Activated T-cell treated with anti-CD3 and anti-CD28 coated beads for 4 hours (primary cell): ENCODE results near the gene KCNQ5.
"Not testable (repeated sequence)": the region's sequence is repeated elsewhere in the genome, so short reads cannot be mapped to it uniquely, and the experiment has no call there.

Experiments
- DNase-seq: peaks from one replicate; pipeline ENCODE4 v3.0.0-alpha.2; 2020

Gene KCNQ5

DNA sequence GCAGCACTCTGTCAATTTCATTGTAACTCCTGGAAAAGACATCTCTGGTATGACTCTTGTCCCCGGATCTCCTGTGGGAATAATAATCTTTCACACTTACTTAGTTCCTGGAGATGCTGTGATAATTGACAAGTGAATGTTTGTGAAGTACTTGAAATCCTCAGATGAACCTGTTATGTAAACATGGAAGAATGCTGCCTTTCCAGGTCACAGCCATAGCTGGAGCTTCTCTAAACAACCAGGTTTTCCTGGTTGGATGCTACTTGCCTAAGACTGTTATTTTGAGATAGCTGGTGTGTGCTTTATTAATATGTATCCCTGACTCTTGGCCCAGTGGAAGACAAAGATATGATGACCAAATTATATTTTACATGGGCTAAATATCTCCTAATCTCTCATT, 228.6 kb downstream of the KCNQ5 start:
- no peak for DNase-seq

DNA sequence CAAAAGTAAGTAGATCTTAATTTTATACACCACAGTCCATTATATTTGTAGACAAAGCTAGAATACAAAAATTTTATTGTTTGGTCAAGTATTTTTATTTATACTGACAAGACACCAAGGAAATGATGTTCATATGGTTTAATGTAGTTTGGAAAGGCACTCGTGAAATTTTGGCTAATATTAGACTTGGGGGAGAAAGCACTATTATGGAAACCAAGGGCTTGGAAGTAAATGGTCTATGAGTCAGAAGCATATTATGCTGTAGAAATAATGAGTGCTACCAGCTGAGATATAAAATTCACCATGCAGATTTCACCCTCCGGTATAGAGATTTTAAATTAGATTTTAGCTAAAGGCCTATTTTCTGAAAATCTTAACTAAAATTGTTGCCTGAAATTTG, 233.6 kb downstream of the KCNQ5 start:
- no peak for DNase-seq

DNA sequence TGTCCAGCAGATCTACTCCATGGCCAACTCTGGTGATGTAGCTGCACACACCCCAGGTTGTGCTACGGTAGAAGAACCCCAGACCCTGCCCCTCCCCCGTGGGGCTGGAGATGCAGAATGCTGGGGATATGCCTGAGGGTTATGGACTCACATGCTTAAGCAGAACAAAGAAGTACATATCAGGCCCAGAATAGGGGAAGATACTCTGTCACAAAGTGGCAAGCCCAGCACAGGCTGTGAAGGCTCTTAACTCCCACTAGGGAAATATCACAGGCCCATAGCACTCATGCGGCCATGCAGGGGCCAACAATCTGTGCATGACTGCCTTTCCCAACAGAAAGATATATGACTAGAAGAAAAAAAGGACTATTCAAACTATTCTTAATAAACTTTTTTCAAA, 234.9 kb downstream of the KCNQ5 start:
- DNase-seq: no peak

DNA sequence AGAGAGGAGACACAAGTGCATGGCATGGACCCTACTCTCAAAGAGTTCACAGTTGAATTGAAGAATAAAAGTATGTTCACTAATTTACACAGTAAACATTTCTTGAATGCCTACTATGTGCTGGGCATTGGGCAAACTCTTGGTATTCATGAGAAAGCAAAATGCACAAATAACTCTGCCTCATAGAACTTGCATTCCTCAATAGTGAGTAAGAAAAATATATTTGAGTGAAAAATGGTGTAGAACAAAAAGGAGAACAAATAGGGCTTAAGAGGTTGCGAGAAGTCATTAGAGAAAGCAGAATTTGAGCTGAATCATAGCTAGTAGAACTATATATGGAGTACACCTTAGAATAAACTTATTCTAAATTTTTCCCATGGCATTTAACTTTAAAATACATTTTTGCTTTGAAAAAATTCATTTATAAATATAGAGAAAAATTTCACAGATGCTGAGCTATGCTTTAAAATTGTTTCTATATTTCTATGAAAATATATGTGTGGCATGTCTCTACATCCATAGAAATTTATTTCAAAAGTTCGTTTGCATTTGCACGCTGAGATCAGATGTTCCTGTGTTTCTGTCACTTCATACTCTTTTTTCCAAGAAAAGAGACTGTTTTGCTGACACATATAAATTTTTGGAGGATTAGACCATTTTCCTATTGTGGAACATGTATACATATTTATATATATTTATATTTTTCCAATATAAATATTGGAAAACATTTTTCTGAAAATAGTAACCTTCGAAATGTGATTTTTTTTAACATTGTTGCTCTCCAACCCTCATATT, 236.1 kb downstream of the KCNQ5 start:
- DNase-seq: no peak

DNA sequence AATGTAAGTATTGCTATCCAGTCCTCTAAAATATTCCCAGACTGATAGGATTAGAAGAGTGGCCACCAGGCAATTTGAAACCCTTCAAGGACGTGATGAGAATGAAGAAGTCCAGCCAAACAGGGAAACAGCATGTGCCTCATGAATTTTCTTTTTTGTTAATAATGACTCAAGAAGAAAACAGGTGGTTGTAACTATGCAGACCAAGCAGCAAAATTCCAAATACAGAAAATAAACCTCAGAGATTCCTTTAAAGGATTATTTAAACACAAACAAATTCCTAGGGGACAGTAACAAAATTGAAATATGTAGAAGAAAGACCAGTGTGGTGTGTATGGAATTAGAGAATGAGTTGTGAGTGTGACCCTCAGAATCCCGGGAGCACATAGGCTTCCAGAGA, 239.2 kb downstream of the KCNQ5 start:
- DNase-seq: no peak

DNA sequence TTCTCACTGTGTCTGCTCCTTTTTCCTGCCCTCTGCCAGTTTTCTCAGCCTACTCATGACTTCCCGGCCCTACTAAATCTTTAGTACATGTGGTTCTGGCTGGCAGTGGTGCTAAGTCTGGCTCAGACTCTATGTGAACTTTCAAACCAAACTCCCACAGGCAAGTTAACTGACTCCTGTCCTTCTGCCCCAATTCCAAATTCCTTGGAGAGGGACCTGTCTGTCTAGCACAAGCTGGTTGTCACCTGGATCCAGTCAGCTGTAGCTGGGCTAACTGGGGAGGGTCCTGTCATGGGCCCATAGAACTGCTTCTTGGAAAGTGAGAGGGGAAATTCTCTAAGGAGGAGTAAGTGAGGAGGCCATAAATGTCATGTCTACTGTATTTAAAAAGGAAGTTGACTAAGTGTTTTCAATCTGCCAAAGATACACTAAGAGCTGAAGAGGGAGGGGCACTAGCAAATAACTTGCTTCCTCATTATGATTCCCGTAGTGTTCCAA, 240.1 kb downstream of the KCNQ5 start:
- DNase-seq: no peak

DNA sequence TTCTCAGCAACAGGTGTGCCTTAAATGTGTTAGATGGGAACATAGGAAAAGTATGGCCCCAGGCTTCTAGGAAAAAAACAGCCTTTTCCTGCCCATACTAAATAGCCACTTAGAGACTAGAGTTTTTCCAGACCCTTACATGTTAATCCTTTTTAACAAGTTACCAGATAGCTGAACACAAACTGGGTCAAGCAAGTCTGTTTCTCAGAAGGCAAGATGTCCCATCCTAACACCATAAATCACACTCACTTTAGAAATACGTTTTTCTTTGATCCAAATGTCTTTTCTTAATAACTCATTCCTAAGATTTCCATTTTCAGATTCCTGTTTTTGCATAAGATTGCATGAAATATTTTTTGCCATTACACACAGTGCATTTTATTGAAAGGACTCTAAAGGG, 241.3 kb downstream of the KCNQ5 start:
- DNase-seq: no peak

DNA sequence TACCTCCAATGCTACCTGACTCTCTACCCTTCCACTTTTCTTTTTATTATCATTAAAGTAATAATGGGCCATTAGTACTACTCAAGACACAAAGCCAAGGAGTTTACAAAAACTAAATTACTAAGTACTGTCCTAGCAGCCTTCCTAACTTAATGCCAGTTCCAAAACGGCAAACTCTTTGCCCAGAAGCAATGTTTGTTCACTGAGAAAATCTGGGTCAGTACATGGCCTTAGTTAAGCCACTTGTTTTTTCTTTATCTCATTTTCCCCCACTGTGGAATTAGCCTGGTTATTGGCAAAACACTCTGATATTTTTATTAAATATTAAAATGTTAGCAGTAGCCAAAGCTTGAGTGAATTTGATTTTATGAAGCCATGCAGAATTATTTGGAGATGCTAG, 242.4 kb downstream of the KCNQ5 start:
- no peak for DNase-seq

DNA sequence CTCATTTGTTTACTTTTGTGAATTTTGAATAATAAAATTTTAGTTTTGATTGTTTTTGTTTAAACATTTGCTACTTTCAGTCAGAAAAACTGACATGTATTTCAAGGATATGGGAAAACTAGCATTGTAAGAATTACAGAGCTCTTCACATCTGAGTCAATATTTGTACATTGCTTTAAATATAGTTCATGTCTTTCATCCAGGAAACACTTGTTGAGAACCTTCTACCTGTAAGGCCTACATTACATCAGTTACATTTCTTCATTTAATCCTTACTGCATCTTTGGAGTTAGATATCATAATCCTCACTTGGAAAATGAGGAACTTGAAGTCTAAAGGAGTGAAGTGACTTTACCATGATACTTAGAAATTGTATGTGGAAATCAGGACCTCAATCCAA, 242.9 kb downstream of the KCNQ5 start:
- no peak for DNase-seq

DNA sequence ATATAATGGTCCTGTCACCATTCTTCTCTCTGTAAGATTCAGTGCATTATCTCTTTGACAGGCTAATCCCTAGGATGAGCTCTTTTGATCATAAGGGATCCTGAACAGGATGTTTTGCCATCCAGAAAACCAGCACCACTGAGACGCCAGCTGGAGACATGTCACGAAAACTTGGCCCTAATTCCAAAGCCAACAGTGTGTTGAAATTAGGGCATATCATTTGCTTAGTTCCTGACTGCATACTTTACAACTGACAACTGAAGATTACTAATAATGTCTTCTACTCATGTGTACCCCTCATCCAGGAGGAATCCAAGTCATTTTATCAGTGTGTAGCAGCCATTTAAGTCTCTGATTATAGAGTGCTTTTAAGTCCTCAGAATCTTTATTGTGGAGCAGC, 243.6 kb downstream of the KCNQ5 start:
- DNase-seq: no peak

DNA sequence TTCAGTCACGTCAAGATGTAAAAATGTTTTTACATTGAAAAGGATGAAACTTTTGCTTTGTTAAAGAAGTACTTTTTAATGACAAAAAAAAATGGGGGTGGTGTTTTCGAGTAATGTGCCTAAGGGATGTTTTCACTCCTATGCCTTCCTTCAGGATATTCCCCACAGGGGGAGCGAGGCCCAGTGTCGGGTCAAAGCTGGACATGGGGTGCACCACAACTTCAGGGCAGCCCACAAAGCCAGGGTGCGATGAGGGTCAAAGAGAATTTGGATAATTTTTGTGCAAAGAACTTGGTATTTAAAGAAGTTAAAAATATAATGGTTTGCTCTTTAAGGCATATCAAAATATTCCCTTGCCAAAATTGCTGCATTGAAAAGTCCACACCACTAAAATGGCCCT, 247.8 kb downstream of the KCNQ5 start:
- DNase-seq: no peak

DNA sequence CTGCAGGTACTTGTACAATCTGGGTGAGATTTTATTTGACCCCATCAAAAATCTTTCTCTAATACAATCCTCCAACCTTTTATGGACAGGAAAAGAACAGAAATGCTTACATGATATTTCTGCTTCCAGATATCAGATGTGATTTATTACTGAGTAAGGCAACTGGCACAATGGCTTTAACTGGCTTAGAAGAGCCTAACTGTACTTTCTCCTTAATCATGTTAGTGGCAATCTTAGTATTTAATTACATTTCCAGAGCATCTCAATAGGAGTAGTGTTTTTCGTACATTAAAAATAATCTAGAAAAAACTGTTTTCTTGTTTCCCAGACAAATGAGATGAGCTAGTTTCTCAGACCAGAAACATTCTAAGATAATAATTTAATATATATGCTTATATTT, 251.6 kb downstream of the KCNQ5 start:
- no peak for DNase-seq

DNA sequence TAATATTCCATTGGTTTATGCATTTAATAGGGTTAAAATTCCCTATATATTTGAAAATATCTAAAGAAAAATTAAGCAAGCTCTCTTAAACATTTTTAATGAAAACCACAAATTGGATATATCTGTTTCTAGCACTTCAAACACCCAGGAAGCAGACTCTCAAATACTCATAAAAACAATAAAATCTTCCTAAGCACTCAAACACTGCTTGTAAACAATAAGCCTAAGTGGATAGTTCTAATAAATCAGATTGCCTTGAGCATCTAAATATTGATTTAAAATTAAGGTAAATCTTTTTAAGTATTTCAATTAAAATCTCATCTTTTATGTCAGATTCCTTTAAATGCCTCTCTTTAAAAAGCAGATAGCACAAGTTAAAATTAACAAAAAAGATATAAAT, 254.4 kb downstream of the KCNQ5 start:
- DNase-seq: no peak

DNA sequence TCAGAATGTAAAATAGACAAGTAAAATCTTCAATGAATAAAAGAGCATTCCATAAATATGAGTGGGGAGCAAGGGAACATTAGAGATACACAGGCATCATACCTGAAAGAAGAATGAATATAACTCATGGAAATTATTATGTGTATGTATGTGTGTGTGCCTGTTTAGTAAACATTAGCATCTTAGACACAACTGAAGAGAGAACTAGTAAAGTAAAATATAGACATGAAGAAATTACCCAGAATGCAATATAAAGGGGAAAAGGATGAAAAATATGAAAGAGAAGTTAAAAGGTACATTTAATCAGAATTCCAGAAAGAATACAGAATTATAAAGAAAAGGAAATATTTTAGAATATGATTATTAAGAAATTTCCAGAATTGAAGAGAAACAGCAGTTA, 264.3 kb downstream of the KCNQ5 start:
- DNase-seq: no peak

DNA sequence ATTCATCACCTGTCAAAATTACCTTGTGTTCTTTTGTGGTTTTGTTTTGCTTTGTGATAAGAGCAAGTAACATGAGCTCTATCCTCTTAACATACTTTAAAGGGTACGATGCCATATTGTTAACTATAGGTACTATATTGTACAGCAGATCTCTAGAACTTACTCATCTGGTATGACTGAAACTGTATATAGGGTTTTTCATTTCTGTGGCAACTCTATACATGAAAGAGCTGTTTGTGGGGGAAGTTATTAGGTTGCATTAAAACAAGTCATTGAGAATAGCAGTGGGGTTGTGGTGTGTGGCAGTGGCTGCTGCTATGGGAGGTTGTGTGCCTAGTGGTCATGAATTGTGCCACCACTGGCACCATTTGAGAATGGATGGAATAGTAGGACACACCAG, 268.4 kb downstream of the KCNQ5 start:
- DNase-seq: no peak

DNA sequence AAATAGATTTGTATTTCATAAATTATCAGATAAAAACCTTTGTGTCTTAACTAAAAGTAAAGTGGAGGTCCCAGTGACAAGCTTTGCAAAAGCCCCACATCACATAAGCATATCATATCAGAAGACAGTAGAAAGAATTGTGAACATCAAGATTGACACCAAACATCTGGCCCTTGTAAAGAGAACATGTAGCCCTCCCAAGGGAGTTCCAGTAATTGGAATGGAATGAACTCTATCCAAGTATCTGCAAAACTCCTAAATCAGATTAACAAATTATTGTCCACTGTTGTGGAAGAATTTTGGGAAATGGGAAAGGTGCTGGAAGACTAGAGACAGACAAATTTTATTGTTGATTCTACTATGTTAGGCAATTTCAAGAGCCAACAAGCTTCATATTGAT, 268.8 kb downstream of the KCNQ5 start:
- DNase-seq: no peak

DNA sequence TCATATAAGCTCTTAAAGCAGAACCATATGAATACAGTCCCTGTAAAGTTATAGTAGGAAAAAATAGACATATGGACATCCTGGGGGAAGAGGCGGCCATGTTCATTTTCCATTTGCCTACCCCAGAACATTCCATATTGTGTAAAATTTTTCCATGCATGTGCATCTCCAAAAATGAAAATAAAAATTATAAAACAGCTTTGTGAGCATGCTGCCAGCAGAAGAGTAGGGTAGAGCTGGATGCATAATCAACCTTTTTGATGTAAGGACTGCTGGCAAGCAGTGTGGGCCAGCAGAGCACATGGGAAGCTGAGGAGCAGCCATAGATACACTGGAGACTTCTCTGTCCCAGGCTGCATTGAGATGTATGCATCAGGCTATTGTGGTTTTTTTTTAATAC, 271.0 kb downstream of the KCNQ5 start:
- DNase-seq: no peak

DNA sequence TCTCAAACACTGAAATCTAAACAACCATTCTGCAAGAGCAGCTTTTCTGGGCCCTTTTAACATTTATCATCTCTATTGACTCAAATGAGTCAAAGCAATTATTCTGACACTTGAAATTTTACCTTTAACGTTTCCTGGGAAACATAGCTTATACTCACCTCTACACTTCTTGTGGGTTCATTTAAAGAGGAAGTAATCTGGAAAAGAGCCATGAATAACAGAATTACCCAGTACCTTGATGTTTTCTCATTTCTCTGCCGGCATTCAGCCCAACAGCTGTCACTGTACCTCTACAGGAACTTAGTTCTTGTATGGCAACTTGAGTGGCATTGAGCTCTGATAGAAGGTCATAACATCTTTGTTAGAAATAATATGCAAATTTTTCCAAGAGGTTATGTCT, 272.2 kb downstream of the KCNQ5 start:
- DNase-seq: no peak

DNA sequence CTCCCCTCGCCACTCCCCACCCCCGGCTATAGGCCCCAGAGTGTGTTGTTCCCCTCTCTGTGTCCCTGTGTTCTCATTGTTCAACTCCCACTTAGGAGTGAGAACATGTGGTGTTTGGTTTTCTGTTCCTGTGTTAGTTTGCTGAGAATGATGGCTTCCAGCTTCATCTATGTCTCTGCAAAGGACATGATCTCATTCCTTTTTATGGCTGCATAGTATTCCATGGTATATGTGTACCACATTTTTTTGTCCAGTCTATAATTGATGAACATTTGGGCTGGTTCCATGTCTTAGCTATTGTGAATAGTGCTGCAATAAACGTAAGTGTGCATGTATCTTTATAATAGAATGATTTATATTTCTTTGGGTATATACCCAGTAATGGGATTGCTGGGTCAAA, 276.4 kb downstream of the KCNQ5 start:
- not testable (repeated sequence) for DNase-seq

DNA sequence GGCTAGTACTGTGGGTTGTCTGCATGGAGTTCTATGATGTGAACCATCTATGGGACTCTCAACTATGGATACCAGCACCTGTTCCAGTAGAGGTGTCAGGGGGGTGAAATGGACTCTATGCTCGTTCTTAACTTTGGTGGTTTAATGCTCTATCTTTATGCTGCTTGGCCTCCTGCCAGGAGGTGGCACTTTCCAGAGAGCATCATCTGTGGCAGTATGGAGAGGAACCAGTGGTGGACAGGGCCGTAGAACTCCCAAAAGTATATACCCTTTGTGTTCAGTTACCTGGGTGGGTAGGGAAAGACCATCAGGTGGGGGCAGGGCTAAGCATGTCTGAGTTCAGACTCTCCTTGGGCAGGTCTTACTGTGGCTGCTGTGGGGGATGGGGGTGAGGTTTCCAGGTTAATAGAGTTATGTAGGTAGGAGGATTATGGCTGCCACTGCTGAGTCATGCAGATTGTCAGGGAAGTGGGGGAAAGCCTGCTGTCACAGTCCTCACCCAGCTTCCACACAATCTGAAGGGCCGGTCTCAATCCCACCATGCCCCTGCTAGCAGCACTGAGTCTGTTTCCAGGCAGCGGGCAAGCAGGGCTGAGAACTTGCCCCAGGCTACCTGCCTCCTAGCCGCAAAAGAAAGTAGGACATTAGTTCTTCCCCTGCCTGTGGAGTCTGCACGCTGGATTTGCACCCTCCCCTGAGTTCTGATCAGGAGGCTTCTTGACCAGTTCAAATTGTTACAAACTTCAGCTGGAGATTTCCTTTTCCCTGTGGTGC, 284.0 kb downstream of the KCNQ5 start:
- no peak for DNase-seq

DNA sequence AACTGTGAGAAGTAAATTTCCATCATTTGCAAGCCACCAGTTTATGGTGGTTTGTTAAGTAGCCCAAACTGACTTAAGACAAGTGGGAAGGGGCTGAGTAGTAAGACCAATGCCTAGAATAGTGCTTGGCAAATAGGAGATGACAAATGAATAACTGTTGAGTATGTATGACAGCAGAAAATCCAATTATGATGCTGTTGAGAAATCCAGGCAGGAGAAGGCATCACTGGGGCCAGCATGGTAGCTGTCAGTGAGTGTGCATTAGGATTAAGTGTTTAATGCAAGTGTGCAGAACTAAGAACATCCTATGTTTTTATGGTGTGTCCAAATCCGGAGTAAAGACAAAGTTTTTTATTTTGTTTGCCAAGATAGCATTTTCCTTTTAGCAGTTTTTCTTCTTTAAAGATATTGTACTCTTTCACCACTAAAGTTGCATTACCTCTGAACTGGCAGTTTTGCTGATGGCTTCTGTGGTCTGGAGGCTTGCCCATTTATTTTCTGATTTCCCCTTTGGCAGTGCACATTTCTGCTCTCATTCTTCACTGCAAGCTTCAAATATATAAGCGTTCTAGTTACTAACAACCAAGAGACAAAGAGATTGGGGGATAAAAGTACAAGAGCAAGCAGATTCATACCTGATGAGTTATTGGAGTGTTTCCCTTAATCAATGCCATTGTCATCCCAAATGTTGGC, 289.7 kb downstream of the KCNQ5 start:
- no peak for DNase-seq

DNA sequence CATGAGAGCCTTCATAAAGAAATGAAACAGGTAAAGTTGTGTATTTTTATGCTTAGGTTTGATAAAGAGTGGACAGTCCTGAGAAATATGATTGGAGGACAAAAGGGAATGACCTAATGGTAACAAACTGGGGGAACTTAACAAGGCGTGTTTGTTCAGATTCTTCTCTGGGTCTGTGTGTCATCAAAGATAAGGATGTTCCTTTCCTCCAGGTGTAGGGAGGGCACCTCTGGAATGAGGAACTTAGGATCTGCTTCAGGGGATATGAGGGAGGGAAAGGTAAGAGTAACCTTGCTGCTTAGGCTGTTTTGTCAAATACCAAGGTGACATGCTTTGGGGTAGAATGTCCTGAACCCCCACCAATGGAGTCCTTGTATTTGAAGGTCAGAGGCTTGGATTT, 291.9 kb downstream of the KCNQ5 start:
- no peak for DNase-seq

DNA sequence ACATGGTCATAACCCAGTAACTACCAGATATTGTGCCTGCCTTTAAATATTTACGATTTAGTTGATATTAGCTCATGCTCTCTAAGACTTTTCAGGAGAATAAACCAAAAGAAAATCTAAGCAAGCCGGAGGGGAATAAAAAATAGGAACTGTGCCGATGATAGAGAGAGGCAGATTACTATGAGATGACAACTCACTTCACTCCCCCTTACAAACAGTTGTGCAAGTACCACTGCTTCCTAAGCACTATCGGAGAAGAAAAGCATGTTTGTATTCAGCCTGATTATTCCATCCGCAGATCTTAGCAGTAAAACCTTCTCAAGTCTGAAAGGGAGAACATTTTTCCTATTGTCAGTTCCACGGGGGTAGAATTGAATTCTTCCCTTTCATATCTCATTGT, 294.4 kb downstream of the KCNQ5 start:
- no peak for DNase-seq

DNA sequence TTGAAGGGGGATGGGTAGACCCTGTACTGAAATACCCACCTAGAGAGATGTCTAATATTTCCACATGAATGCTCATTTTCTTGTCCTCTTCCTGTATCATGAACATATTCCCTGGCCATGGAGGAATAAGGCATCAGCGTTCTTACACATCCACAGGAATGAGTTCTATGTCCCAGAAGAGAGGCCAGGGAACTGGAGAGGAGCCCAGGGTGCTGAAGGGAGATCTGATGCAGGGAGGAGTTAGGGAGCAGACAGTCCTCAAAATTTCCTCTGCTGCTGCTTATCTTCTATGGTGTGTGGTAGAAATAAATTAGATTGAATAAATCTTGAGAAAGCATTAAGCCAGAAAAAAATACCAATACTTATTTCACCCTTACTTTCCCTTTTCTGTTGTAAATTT, 295.0 kb downstream of the KCNQ5 start:
- DNase-seq: no peak
